Spleen (tissue), 11 donors: Measurements from ENCODE around the gene SLC41A1. TPM values are rescaled to one million over a fixed set of nuclear protein-coding genes. Genes with fewer than 3 reads are reported as not detected.

ENCODE experiments used
- DNase-seq: peaks from one replicate; pipeline ENCODE4 v3.0.0-alpha.2; 2020
- H3K27ac ChIP-seq, 8 donors: fragments of 200-600 bp; sonication (generic) in 7 of 8; 1 replicate in 4 of 8; 2 replicates in 4 of 8; pipeline versions ENCODE4 v1.5.0 to v1.8.0; 2016 to 2021; ENCODE audit warnings: inconsistent platforms in 4 of 8, mild to moderate bottlenecking in 4 of 8, moderate library complexity in 1 of 8
- H3K27me3 ChIP-seq, 7 donors: fragments of 200-600 bp; sonication (generic) in 6 of 7; replicated peaks in 1 of 7; 1 replicate in 4 of 7; 2 replicates in 3 of 7; pipeline versions ENCODE4 v1.5.0 to v1.8.0; 2016 to 2021; ENCODE audit warnings: inconsistent platforms in 3 of 7, mild to moderate bottlenecking in 1 of 7
- H3K36me3 ChIP-seq, 6 donors: fragments of 200-600 bp; sonication (generic) in 5 of 6; 1 replicate in 4 of 6; 2 replicates in 2 of 6; pipeline versions ENCODE4 v1.5.0 to v1.8.0; 2016 to 2021; ENCODE audit warnings: inconsistent platforms in 2 of 6
- H3K4me1 ChIP-seq, 6 donors: fragments of 200-600 bp; sonication (generic) in 5 of 6; 1 replicate in 3 of 6; 2 replicates in 3 of 6; pipeline versions ENCODE4 v1.5.0 to v1.8.0; 2016 to 2021; ENCODE audit warnings: inconsistent platforms in 3 of 6
- H3K4me3 ChIP-seq, 8 donors: fragments of 200-600 bp; sonication (generic) in 7 of 8; 1 replicate in 4 of 8; 2 replicates in 4 of 8; pipeline versions ENCODE4 v1.5.0 to v1.8.0; 2016 to 2021; ENCODE audit warnings: inconsistent platforms in 4 of 8, mild to moderate bottlenecking in 4 of 8, moderate library complexity in 2 of 8
- H3K9me3 ChIP-seq, 8 donors: fragments of 200-600 bp; sonication (generic) in 7 of 8; 1 replicate in 4 of 8; 2 replicates in 4 of 8; pipeline versions ENCODE4 v1.5.0 to v1.8.0; 2016 to 2021; ENCODE audit warnings: inconsistent platforms in 4 of 8
- CTCF ChIP-seq, 11 experiments: fragments of 200-600 bp in 7 of 11; fragments of 450-650 bp in 4 of 11; sonication (generic) in 4 of 11; IDR thresholded peaks in 8 of 11; conservative IDR thresholded peaks in 3 of 11; 1 replicate in 7 of 11; 2 replicates in 4 of 11; pipeline versions ENCODE4 v1.4.0 to v1.8.0; 2016 to 2021; ENCODE audit warnings: antibody characterized with exemption in 11 of 11, inconsistent platforms in 4 of 11, mild to moderate bottlenecking in 1 of 11
- POLR2A ChIP-seq, 3 donors: fragments of 450-650 bp; IDR thresholded peaks; one replicate each; pipeline ENCODE4 v1.5.1; 2017; ENCODE audit warnings: antibody characterized with exemption in 3 of 3, mild to moderate bottlenecking in 1 of 3
- POLR2AphosphoS5 ChIP-seq, 3 donors: sonication (generic); formaldehyde crosslinking; IDR thresholded peaks; one replicate each; pipeline ENCODE4 v1.5.1; 2017; ENCODE audit warnings: antibody characterized with exemption in 3 of 3
- WGBS, 5 donors: extraction: QIAGEN DNeasy Blood & Tissue Kit in 3 of 5; methylation state at CpG; one replicate each; pipeline versions ENCODE4 v1.1.5 to v1.1.7; 2013 to 2018; 5-methylcytosine and 5-hydroxymethylcytosine counted together
- intact Hi-C: fragments of 100-400 bp; cut with DNase I; formaldehyde crosslinking; loops from one replicate; pipeline ENCODE4 v1.15.0; 2023; ENCODE audit warnings: low total_unique reads
- polyA plus RNA-seq, 3 donors: library from polyadenylated mRNA; stranded (reverse); fragments of 200-250 nt; gene quantifications; one replicate each; pipeline ENCODE4 v1.2.1, GENCODE V29; 2013
- total RNA-seq, 7 donors: library from RNA; depleted of rRNA in 3 of 7; stranded (reverse); fragments of >200 nt in 3 of 7; fragmentation: NEBNext Ultra II Directional in 4 of 7; extraction: Animal tissue kit (Norgen Biotek cat#: 25700) in 4 of 7; gene quantifications; one replicate each; pipeline versions ENCODE4 v1.1.0 to v1.2.1, GENCODE V29; 2016 to 2021
- donor health status: healthy with polysubstance abuse.
- donor health status: DM: no; HTN: no; CAD: no; lungs with moderate emphysema.
- donor health status: DM: no; HTN: no; CAD: no.
- donor health status: Bipolar disorder and iron deficiency.
- donor health status: healthy.
- donor health status: DM: no; HTN: no; CAD: no.
- donor health status: DM: yes; HTN: yes; CAD: no.

Gene SLC41A1
- total and polyA plus RNA-seq, 10 donors, result 4.1 to 29.0 (median 20.8) TPM

GRCh38 chr1:205749234-205750137 is 63.5 kb downstream of the SLC41A1 start:
- H3K4me1 ChIP-seq, result peaks cover 25 to 50% (median 38%) of the 10 kb centered on the region in 6 donors
- no peaks in the 10 kb centered on the region for H3K9me3 ChIP-seq
- 0 to 2% (median 1%) methylated on average over 15 to 81 of the region's 81 CpGs for WGBS, 5 donors
- DNase-seq, result peak; percentile 99
- peak overlapping the region; percentile 58 to 91 (median 78) for H3K4me3 ChIP-seq
- no peaks in the 10 kb centered on the region for H3K36me3 ChIP-seq
- TF ChIP-seq CTCF (IDR thresholded peaks at IDR 0.05 in 8 of 11, conservative IDR thresholded peaks at IDR 0.05 in 3 of 11), result peak in 5 of 11 experiments; percentile 7 to 46 (median 35)
- TF ChIP-seq POLR2A (IDR thresholded peaks at IDR 0.05), result peak in 2 of 3 donors; percentile 62 to 86
- TF ChIP-seq POLR2AphosphoS5 (IDR thresholded peaks at IDR 0.05), result peak; percentile 89 to 96 (median 94)
- no peaks in the 10 kb centered on the region for H3K27me3 ChIP-seq
- intact Hi-C loops, result no loop called here
- H3K27ac ChIP-seq, result peak overlapping the region; percentile 85 to 100 (median 98)

- H3K9me3 ChIP-seq, result no peaks in the 10 kb centered on the region
- DNase-seq, result no peak
- intact Hi-C loops, result no loop called here
Measured at GRCh38 chr1:205748403-205749233, 64.4 kb downstream of the SLC41A1 start.

GRCh38 chr1:205746757-205747412 is 66.1 kb downstream of the SLC41A1 start:
- H3K4me3 ChIP-seq, result peak overlapping the region in 3 of 8 donors; percentile 3 to 91 (median 87)
- no peak for DNase-seq
- H3K4me1 ChIP-seq, result peaks cover 25 to 76% (median 60%) of the 10 kb centered on the region in 6 donors
- no peak for TF ChIP-seq POLR2AphosphoS5 (IDR thresholded peaks at IDR 0.05)
- TF ChIP-seq CTCF (IDR thresholded peaks at IDR 0.05 in 8 of 11, conservative IDR thresholded peaks at IDR 0.05 in 3 of 11), result no peak
- TF ChIP-seq POLR2A (IDR thresholded peaks at IDR 0.05), result no peak
- peak overlapping the region in 4 of 8 donors; percentile 15 to 100 (median 97) for H3K27ac ChIP-seq
- H3K27me3 ChIP-seq, result no peaks in the 10 kb centered on the region
- WGBS, 5 donors, result 64 to 81% (median 72%) methylated on average over 5 of the region's 5 CpGs
- no peaks in the 10 kb centered on the region for H3K36me3 ChIP-seq
- intact Hi-C loops, result no loop called here
- no peaks in the 10 kb centered on the region for H3K9me3 ChIP-seq

More at GRCh38 chr1:205748403-205749233, 64.4 kb downstream of the SLC41A1 start:
- no peaks in the 10 kb centered on the region for H3K36me3 ChIP-seq
- TF ChIP-seq POLR2A (IDR thresholded peaks at IDR 0.05), result no peak
- TF ChIP-seq POLR2AphosphoS5 (IDR thresholded peaks at IDR 0.05), result peak in 1 of 3 donors; percentile 47
- H3K27ac ChIP-seq, result peak overlapping the region; percentile 85 to 100 (median 98)
- peak overlapping the region; percentile 58 to 91 (median 78) for H3K4me3 ChIP-seq
- no peaks in the 10 kb centered on the region for H3K27me3 ChIP-seq
- WGBS, 5 donors, result 2 to 3% (median 2%) methylated on average over 25 of the region's 25 CpGs
- H3K4me1 ChIP-seq, result peaks cover 25 to 59% (median 45%) of the 10 kb centered on the region in 6 donors

- Histone ChIP-seq H3K4me1 (peaks cover 23 to 87% (median 62%) of the 10 kb centered on the region in 6 donors), H3K27me3 (no peaks in the 10 kb centered on the region), H3K9me3 (no peaks in the 10 kb centered on the region), H3K27ac (no peak overlapping the region), H3K4me3 (no peak overlapping the region), H3K36me3 (peaks cover 0 to 16% (median 0%) of the 10 kb centered on the region in 6 donors)
- intact Hi-C loops, result no loop called here
- DNase-seq, result no peak
- WGBS, 5 donors, result 92 to 96% (median 95%) methylated on average over 8 of the region's 8 CpGs
- TF ChIP-seq CTCF (IDR thresholded peaks at IDR 0.05 in 8 of 11, conservative IDR thresholded peaks at IDR 0.05 in 3 of 11) (no peak), POLR2AphosphoS5 (IDR thresholded peaks at IDR 0.05) (no peak), POLR2A (IDR thresholded peaks at IDR 0.05) (no peak)
Measured at GRCh38 chr1:205744403-205744802, 68.6 kb downstream of the SLC41A1 start.
